Neuronal stem cell (in vitro differentiated cells): Measurements from ENCODE around the gene LINS1.

Experiments
- DNase-seq: peaks from one replicate; pipeline ENCODE4 v3.0.0-alpha.2; 2013; ENCODE audit warnings: low spot score
- H2AFZ ChIP-seq: one replicate; pipeline ENCODE4 v1.6.1; 2013; ENCODE audit warnings: mild to moderate bottlenecking, low read length, inconsistent platforms
- H2AK5ac ChIP-seq: 2 replicates; pipeline ENCODE4 v1.6.1; 2013; ENCODE audit warnings: low read depth, mild to moderate bottlenecking, inconsistent platforms, low read length, moderate library complexity, mixed read lengths
- H2BK120ac ChIP-seq: 2 replicates; pipeline ENCODE4 v1.6.1; 2013; ENCODE audit warnings: low read depth, mild to moderate bottlenecking, inconsistent platforms, low read length, moderate library complexity, mixed read lengths
- H2BK12ac ChIP-seq: one replicate; pipeline ENCODE4 v1.6.1; 2013; ENCODE audit warnings: low read length, inconsistent platforms
- H2BK15ac ChIP-seq: 2 replicates; pipeline ENCODE4 v1.6.1; 2013; ENCODE audit warnings: mild to moderate bottlenecking, low read length, inconsistent platforms, mixed read lengths
- H2BK5ac ChIP-seq: one replicate; pipeline ENCODE4 v1.6.1; 2013; ENCODE audit warnings: inconsistent platforms, mild to moderate bottlenecking, low read length, moderate library complexity
- H3K14ac ChIP-seq: one replicate; pipeline ENCODE4 v1.6.1; 2013; ENCODE audit warnings: low read length, inconsistent platforms
- H3K18ac ChIP-seq: 2 replicates; pipeline ENCODE4 v1.6.1; 2013; ENCODE audit warnings: low read length, inconsistent platforms
- H3K23ac ChIP-seq: 2 replicates; pipeline ENCODE4 v1.6.1; 2013; ENCODE audit warnings: low read depth, mild to moderate bottlenecking, mixed read lengths, low read length, inconsistent platforms; ENCODE audit not compliant: poor library complexity
- H3K27ac ChIP-seq: replicated peaks from 3 replicates; pipeline ENCODE4 v1.5.1; 2013; ENCODE audit warnings: low read length, inconsistent platforms
- H3K27me3 ChIP-seq, 3 experiments: 2 replicates each; pipeline ENCODE4 v1.6.1; 2013; ENCODE audit warnings: low read length in 3 of 3, mild to moderate bottlenecking in 2 of 3, inconsistent platforms in 1 of 3, low read depth in 1 of 3, mixed read lengths in 1 of 3, moderate library complexity in 1 of 3; ENCODE audit not compliant: control insufficient read depth in 3 of 3, insufficient read depth in 3 of 3
- H3K36me3 ChIP-seq, 2 donors: replicated peaks in 1 of 2; 2 replicates each; pipeline ENCODE4 v1.6.1; 2013; ENCODE audit warnings: low read length in 2 of 2; ENCODE audit not compliant: control insufficient read depth in 2 of 2, insufficient read depth in 2 of 2
- H3K4ac ChIP-seq: 2 replicates; pipeline ENCODE4 v1.6.1; 2013; ENCODE audit warnings: inconsistent platforms, mild to moderate bottlenecking, low read length, moderate library complexity
- H3K4me1 ChIP-seq, 2 donors: 1 replicate in 1 of 2; 2 replicates in 1 of 2; pipeline ENCODE4 v1.6.1; 2013; ENCODE audit warnings: low read length in 2 of 2, low read depth in 1 of 2; ENCODE audit not compliant: control insufficient read depth in 2 of 2, insufficient read depth in 1 of 2
- H3K4me2 ChIP-seq: one replicate; pipeline ENCODE4 v1.6.1; 2013; ENCODE audit warnings: mild to moderate bottlenecking, low read length, inconsistent platforms; ENCODE audit not compliant: insufficient read depth, poor library complexity, severe bottlenecking
- H3K4me3 ChIP-seq, 2 donors: 2 replicates each; pipeline ENCODE4 v1.5.1; 2013; ENCODE audit warnings: low read length in 2 of 2, mild to moderate bottlenecking in 2 of 2, inconsistent platforms in 1 of 2, moderate library complexity in 1 of 2
- H3K79me1 ChIP-seq: one replicate; pipeline ENCODE4 v1.6.1; 2013; ENCODE audit warnings: low read depth, mild to moderate bottlenecking, inconsistent platforms, low read length, moderate library complexity
- H3K9ac ChIP-seq: one replicate; pipeline ENCODE4 v1.6.1; 2013; ENCODE audit warnings: mild to moderate bottlenecking, low read depth, low read length, inconsistent platforms; ENCODE audit not compliant: poor library complexity
- H3K9me3 ChIP-seq, 2 donors: replicated peaks in 1 of 2; 2 replicates each; pipeline versions ENCODE3 to v1.6.1; 2013; ENCODE audit warnings: low read length in 2 of 2, mild to moderate bottlenecking in 2 of 2, inconsistent platforms in 1 of 2, low read depth in 1 of 2, mixed read lengths in 1 of 2, moderate library complexity in 1 of 2; ENCODE audit not compliant: control insufficient read depth in 2 of 2, insufficient read depth in 1 of 2
- H4K8ac ChIP-seq: one replicate; pipeline ENCODE4 v1.6.1; 2013; ENCODE audit warnings: low read depth, mild to moderate bottlenecking, inconsistent platforms, low read length, moderate library complexity
- H4K91ac ChIP-seq: one replicate; pipeline ENCODE4 v1.6.1; 2013; ENCODE audit warnings: low read length, low read depth, mild to moderate bottlenecking, inconsistent platforms; ENCODE audit not compliant: poor library complexity
- WGBS, 2 donors: extraction: QIAGEN DNeasy Blood & Tissue Kit; methylation state at CpG; one replicate each; pipeline ENCODE4 v1.1.7; 2013; ENCODE audit warnings: missing lambda C conversion rate in 2 of 2, mixed read lengths in 1 of 2; ENCODE audit not compliant: insufficient read length in 2 of 2, insufficient replicate concordance in 1 of 2; ENCODE audit errors: extremely low coverage in 2 of 2; 5-methylcytosine and 5-hydroxymethylcytosine counted together

Gene LINS1

DNA sequence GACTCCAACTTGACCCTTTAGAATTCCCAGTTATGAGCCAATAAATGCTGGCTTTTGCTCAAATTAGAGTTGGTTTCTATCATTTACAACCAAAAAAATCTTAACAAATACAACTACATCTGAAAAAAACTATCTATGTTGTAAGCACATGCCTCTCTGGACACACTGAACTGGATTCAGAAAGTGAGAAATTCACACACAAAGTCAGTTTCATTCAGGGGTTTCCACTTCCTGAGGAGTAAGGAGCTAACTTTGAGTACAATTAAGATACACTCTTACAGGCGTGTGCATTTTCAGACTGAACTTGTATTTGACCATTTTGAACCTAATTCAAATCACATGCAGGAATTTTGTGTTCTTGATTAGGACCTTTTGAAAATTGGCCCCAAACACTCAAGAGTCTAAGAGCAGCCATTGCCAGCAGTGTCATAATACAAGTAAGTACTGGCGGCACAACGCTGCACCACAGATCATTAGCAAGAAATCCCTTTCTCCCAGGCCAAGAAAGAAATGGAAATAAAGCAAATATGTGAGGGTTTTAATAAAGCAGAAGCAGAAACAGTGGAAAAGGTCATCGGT lies 31.2 kb downstream of the LINS1 start:
- Histone ChIP-seq H4K91ac (no peak overlapping the region), H2BK120ac (no peak overlapping the region), H3K9ac (no peak overlapping the region), H3K79me1 (no peaks in the 10 kb centered on the region), H2BK12ac (no peak overlapping the region), H3K27ac (no peak overlapping the region), H2BK15ac (no peak overlapping the region), H3K4me3 (no peak overlapping the region), H3K4ac (no peak overlapping the region), H2AFZ (no peak overlapping the region), H2BK5ac (no peak overlapping the region), H3K36me3 (peaks cover 7 to 46% of the 10 kb centered on the region in 2 donors), H2AK5ac (no peak overlapping the region), H3K18ac (no peak overlapping the region), H3K14ac (no peak overlapping the region), H3K23ac (no peak overlapping the region), H3K4me1 (no peaks in the 10 kb centered on the region), H3K27me3 (no peaks in the 10 kb centered on the region), H4K8ac (no peak overlapping the region), H3K4me2 (no peak overlapping the region), H3K9me3 (no peaks in the 10 kb centered on the region)
- WGBS, 2 donors, result no CpG with 5 or more reads among the region's 4 CpGs
- DNase-seq, result no peak

DNA sequence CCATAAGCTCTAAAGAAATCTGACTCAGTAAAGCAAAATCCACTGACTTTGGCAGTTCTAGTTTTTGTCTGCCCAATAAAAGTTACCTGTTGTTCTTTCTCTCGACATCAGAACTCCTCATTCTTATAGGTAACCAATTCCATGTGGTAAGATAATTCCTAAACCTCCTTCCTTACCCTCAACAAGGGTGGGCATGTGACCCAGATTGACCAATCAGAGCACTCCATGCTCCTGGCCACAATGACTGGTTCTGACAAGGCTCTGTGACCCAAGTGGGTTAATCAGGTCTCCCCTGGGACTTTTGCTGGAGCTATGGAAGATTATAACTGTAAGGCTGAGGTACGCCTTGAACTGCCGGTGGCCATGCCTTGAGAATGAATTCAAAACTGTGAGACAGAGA lies 31.7 kb downstream of the LINS1 start:
- no peak overlapping the region for H3K9ac ChIP-seq
- H3K4me1 ChIP-seq, result no peaks in the 10 kb centered on the region
- no CpG with 5 or more reads among the region's 3 CpGs for WGBS, 2 donors
- H4K8ac ChIP-seq, result no peak overlapping the region
- no peak overlapping the region for H2AK5ac ChIP-seq
- no peak overlapping the region for H3K4me3 ChIP-seq
- no peak overlapping the region for H3K4me2 ChIP-seq
- no peak overlapping the region for H2BK120ac ChIP-seq
- no peak overlapping the region for H3K4ac ChIP-seq
- no peak for DNase-seq
- no peak overlapping the region for H2BK15ac ChIP-seq
- no peak overlapping the region for H3K23ac ChIP-seq
- no peaks in the 10 kb centered on the region for H3K9me3 ChIP-seq
- H3K27me3 ChIP-seq, result no peaks in the 10 kb centered on the region
- no peaks in the 10 kb centered on the region for H3K79me1 ChIP-seq
- H3K36me3 ChIP-seq, result peaks cover 7 to 46% of the 10 kb centered on the region in 2 donors
- no peak overlapping the region for H4K91ac ChIP-seq
- H2BK5ac ChIP-seq, result no peak overlapping the region
- H3K14ac ChIP-seq, result no peak overlapping the region
- H2AFZ ChIP-seq, result no peak overlapping the region
- no peak overlapping the region for H3K27ac ChIP-seq
- no peak overlapping the region for H3K18ac ChIP-seq
- H2BK12ac ChIP-seq, result no peak overlapping the region

DNA sequence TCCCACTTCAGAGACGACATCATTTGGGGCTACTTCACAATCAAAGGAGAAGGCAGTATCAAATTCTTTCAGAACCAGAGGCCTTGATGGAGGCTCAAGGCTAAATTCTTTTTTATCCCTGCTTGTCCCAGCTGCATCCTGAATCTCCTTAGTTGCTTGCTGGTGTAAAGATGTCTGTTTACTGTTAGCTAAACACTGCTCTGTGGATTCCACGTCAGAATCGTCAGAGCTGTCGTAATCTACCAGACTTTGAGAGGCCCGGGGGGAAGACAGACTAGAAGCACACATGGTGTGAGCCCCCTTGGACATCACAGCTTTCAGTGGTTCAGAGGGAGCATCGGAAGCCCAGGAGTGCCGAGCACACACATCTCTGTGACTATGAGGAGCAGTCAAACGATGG lies 32.6 kb downstream of the LINS1 start:
- no peaks in the 10 kb centered on the region for H3K4me1 ChIP-seq
- no peaks in the 10 kb centered on the region for H3K9me3 ChIP-seq
- DNase-seq, result no peak
- H3K23ac ChIP-seq, result no peak overlapping the region
- H4K91ac ChIP-seq, result no peak overlapping the region
- no peak overlapping the region for H2BK120ac ChIP-seq
- no peak overlapping the region for H3K14ac ChIP-seq
- H2AK5ac ChIP-seq, result no peak overlapping the region
- no peak overlapping the region for H3K4ac ChIP-seq
- no peak overlapping the region for H3K18ac ChIP-seq
- WGBS, 2 donors, result no CpG with 5 or more reads among the region's 8 CpGs
- H2BK5ac ChIP-seq, result no peak overlapping the region
- peaks cover 7 to 46% of the 10 kb centered on the region in 2 donors for H3K36me3 ChIP-seq
- no peaks in the 10 kb centered on the region for H3K79me1 ChIP-seq
- H2BK12ac ChIP-seq, result no peak overlapping the region
- H3K9ac ChIP-seq, result no peak overlapping the region
- H2BK15ac ChIP-seq, result no peak overlapping the region
- H2AFZ ChIP-seq, result no peak overlapping the region
- no peak overlapping the region for H3K4me2 ChIP-seq
- no peak overlapping the region for H4K8ac ChIP-seq
- H3K27ac ChIP-seq, result no peak overlapping the region
- H3K27me3 ChIP-seq, result no peaks in the 10 kb centered on the region
- H3K4me3 ChIP-seq, result no peak overlapping the region

DNA sequence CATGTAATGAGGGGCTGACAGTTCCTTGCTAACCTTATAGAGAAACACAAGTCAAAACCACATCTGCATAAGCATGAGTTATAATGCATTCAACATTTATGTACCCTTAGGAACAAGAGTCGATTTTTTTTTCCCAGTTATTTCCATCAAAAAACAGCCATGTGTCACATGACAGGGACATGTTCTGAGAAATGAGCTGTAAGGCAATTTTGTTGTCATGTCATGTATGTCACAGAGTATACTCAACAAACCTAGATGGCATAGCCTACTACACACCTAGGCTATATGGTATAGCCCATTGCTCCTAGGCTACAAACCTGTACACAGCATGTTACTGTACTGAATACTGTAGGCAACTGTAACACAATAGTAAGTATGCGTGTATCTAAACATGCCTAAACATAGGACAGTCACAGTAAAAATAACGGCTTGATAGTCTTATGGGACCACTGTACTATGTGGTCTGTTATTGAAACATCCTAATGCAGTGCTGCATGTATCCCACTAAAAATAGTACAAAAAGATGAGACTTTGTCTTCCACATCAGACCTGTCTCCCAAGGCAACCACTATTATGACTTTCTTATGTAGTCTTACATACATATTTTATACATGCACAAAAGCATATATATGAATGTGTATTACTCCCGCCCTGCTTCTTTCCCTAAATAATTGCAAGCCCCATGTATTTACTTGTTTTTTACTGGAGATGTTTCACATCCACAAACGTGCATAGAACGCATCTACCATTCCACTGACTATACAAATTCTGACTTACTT lies 34.9 kb downstream of the LINS1 start:
- no peak overlapping the region for H4K91ac ChIP-seq
- H3K9ac ChIP-seq, result no peak overlapping the region
- H3K27ac ChIP-seq, result no peak overlapping the region
- H2AK5ac ChIP-seq, result no peak overlapping the region
- no peak overlapping the region for H2AFZ ChIP-seq
- H3K18ac ChIP-seq, result no peak overlapping the region
- H3K27me3 ChIP-seq, result no peaks in the 10 kb centered on the region
- no peak overlapping the region for H2BK5ac ChIP-seq
- no peak overlapping the region for H2BK15ac ChIP-seq
- no CpG with 5 or more reads among the region's 6 CpGs for WGBS, 2 donors
- H2BK120ac ChIP-seq, result no peak overlapping the region
- H3K4ac ChIP-seq, result no peak overlapping the region
- H2BK12ac ChIP-seq, result no peak overlapping the region
- H3K79me1 ChIP-seq, result no peaks in the 10 kb centered on the region
- H3K14ac ChIP-seq, result no peak overlapping the region
- no peak overlapping the region for H3K23ac ChIP-seq
- no peak overlapping the region for H3K4me3 ChIP-seq
- no peak for DNase-seq
- H3K36me3 ChIP-seq, result peaks cover 3 to 27% of the 10 kb centered on the region in 2 donors
- H3K9me3 ChIP-seq, result no peaks in the 10 kb centered on the region
- H3K4me1 ChIP-seq, result no peaks in the 10 kb centered on the region
- H4K8ac ChIP-seq, result no peak overlapping the region
- no peak overlapping the region for H3K4me2 ChIP-seq
